T-helper 2 cell treated with Interferon-gamma antibody and Interleukin-4, amounts not matched to agents 5 μg/mL and 100 μg/mL, for 36 hours (primary cell): ENCODE results near the gene SPATA24.
"Not testable (repeated sequence)": the region's sequence is repeated elsewhere in the genome, so short reads cannot be mapped to it uniquely, and the experiment has no call there.

Experiments
- DNase-seq: peaks from one replicate; pipeline ENCODE4 v3.0.0; 2021; ENCODE audit warnings: low spot score
- H3K27ac Mint-ChIP-seq: one replicate; pipeline ENCODE4 v1.8.0; 2021; ENCODE audit warnings: mild to moderate bottlenecking, mixed read lengths
- H3K27me3 Mint-ChIP-seq: one replicate; pipeline ENCODE4 v1.8.0; 2021; ENCODE audit warnings: low read depth, mixed read lengths
- H3K36me3 Mint-ChIP-seq: one replicate; pipeline ENCODE4 v1.8.0; 2021; ENCODE audit warnings: low read depth, mixed read lengths
- H3K4me1 Mint-ChIP-seq: one replicate; pipeline ENCODE4 v1.8.0; 2021; ENCODE audit warnings: low read depth, mixed read lengths
- H3K4me3 Mint-ChIP-seq: one replicate; pipeline ENCODE4 v1.8.0; 2022; ENCODE audit warnings: mild to moderate bottlenecking, moderate library complexity, mixed read lengths
- H3K9me3 Mint-ChIP-seq: one replicate; pipeline ENCODE4 v1.8.0; 2021; ENCODE audit warnings: mixed read lengths

The SPATA24 gene

GRCh38 chr5:139386956-139387355 lies 16.9 kb downstream of the SPATA24 start:
- H3K27me3 Mint-ChIP-seq, DNase-seq, H3K9me3 Mint-ChIP-seq: not testable (repeated sequence)
- H3K4me3 Mint-ChIP-seq = peak overlapping the region; percentile 100
- peaks cover 60% of the 10 kb centered on the region for H3K4me1 Mint-ChIP-seq
- peak overlapping the region; percentile 70 for H3K27ac Mint-ChIP-seq
- H3K36me3 Mint-ChIP-seq = peaks cover 17% of the 10 kb centered on the region

- Mint-ChIP-seq H3K27me3 (no peaks in the 10 kb centered on the region), H3K4me1 (peaks cover 52% of the 10 kb centered on the region), H3K9me3 (no peaks in the 10 kb centered on the region), H3K4me3 (peak overlapping the region; percentile 84), H3K36me3 (peaks cover 13% of the 10 kb centered on the region), H3K27ac (peak overlapping the region; percentile 70)
- DNase-seq = no peak
These were observed 17.8 kb downstream of the SPATA24 start for GRCh38 chr5:139386050-139386438.

GRCh38 chr5:139385061-139386049 lies 18.5 kb downstream of the SPATA24 start:
- no peaks in the 10 kb centered on the region for H3K27me3 Mint-ChIP-seq
- H3K4me1 Mint-ChIP-seq = peaks cover 45% of the 10 kb centered on the region
- peak overlapping the region; percentile 84 for H3K4me3 Mint-ChIP-seq
- H3K36me3 Mint-ChIP-seq = peaks cover 13% of the 10 kb centered on the region
- DNase-seq = no peak
- H3K27ac Mint-ChIP-seq = peak overlapping the region; percentile 95
- no peaks in the 10 kb centered on the region for H3K9me3 Mint-ChIP-seq

- no peak for DNase-seq
- peak overlapping the region; percentile 95 for H3K27ac Mint-ChIP-seq
- peak overlapping the region; percentile 84 for H3K4me3 Mint-ChIP-seq
- H3K4me1 Mint-ChIP-seq = peaks cover 38% of the 10 kb centered on the region
- H3K36me3 Mint-ChIP-seq = peaks cover 12% of the 10 kb centered on the region
- H3K27me3 Mint-ChIP-seq = no peaks in the 10 kb centered on the region
- H3K9me3 Mint-ChIP-seq = no peaks in the 10 kb centered on the region
These were observed 19.3 kb downstream of the SPATA24 start for GRCh38 chr5:139384591-139385051.

GRCh38 chr5:139383993-139384590 lies 19.8 kb downstream of the SPATA24 start:
- H3K27me3 Mint-ChIP-seq = no peaks in the 10 kb centered on the region
- peaks cover 35% of the 10 kb centered on the region for H3K4me1 Mint-ChIP-seq
- peak overlapping the region; percentile 95 for H3K27ac Mint-ChIP-seq
- peak overlapping the region; percentile 84 for H3K4me3 Mint-ChIP-seq
- no peaks in the 10 kb centered on the region for H3K9me3 Mint-ChIP-seq
- peaks cover 9% of the 10 kb centered on the region for H3K36me3 Mint-ChIP-seq
- DNase-seq = no peak

- Mint-ChIP-seq H3K36me3 (peaks cover 8% of the 10 kb centered on the region), H3K4me1 (peaks cover 36% of the 10 kb centered on the region), H3K4me3 (no peak within 1 kb of the TSS), H3K9me3 (no peaks in the 10 kb centered on the region), H3K27ac (peak within 1 kb of the TSS; percentile 95), H3K27me3 (no peaks in the 10 kb centered on the region)
- DNase-seq = no peak
These were observed 20.5 kb downstream of the SPATA24 start, which contains the start of gene SLC23A1 for GRCh38 chr5:139383275-139383992. SLC23A1 (minus strand) TSS chr5:139383297; CDS start chr5:139383253, 44 bp downstream.

GRCh38 chr5:139382807-139383206 lies 21.1 kb downstream of the SPATA24 start:
- H3K36me3 Mint-ChIP-seq = peaks cover 3% of the 10 kb centered on the region
- no peak for DNase-seq
- peaks cover 31% of the 10 kb centered on the region for H3K4me1 Mint-ChIP-seq
- no peaks in the 10 kb centered on the region for H3K27me3 Mint-ChIP-seq
- no peak overlapping the region for H3K4me3 Mint-ChIP-seq
- H3K9me3 Mint-ChIP-seq = no peaks in the 10 kb centered on the region
- H3K27ac Mint-ChIP-seq = no peak overlapping the region

GRCh38 chr5:139381837-139382761 lies 21.8 kb downstream of the SPATA24 start:
- Mint-ChIP-seq H3K27ac (no peak overlapping the region), H3K4me3 (no peak overlapping the region), H3K4me1 (peaks cover 31% of the 10 kb centered on the region), H3K36me3 (peaks cover 7% of the 10 kb centered on the region), H3K27me3 (no peaks in the 10 kb centered on the region), H3K9me3 (no peaks in the 10 kb centered on the region)
- no peak for DNase-seq

- H3K4me3 Mint-ChIP-seq = no peak overlapping the region
- DNase-seq = no peak
- no peaks in the 10 kb centered on the region for H3K9me3 Mint-ChIP-seq
- H3K36me3 Mint-ChIP-seq = peaks cover 8% of the 10 kb centered on the region
- H3K27me3 Mint-ChIP-seq = no peaks in the 10 kb centered on the region
- H3K4me1 Mint-ChIP-seq = peaks cover 12% of the 10 kb centered on the region
- peak overlapping the region; percentile 7 for H3K27ac Mint-ChIP-seq
These were observed 24.1 kb downstream of the SPATA24 start for GRCh38 chr5:139379626-139380449.

GRCh38 chr5:139378941-139379361 lies 24.9 kb downstream of the SPATA24 start:
- Mint-ChIP-seq H3K9me3 (no peaks in the 10 kb centered on the region), H3K27me3 (no peaks in the 10 kb centered on the region), H3K4me1 (peaks cover 5% of the 10 kb centered on the region), H3K36me3 (peaks cover 9% of the 10 kb centered on the region), H3K4me3 (no peak overlapping the region), H3K27ac (no peak overlapping the region)
- DNase-seq = no peak

GRCh38 chr5:139378101-139378825 lies 25.6 kb downstream of the SPATA24 start:
- Mint-ChIP-seq H3K4me3 (no peak overlapping the region), H3K27me3 (no peaks in the 10 kb centered on the region), H3K36me3 (peaks cover 12% of the 10 kb centered on the region), H3K4me1 (peaks cover 5% of the 10 kb centered on the region), H3K9me3 (no peaks in the 10 kb centered on the region), H3K27ac (no peak overlapping the region)
- DNase-seq = no peak

GRCh38 chr5:139377226-139377625 lies 26.7 kb downstream of the SPATA24 start:
- Mint-ChIP-seq H3K4me3 (no peak overlapping the region), H3K36me3 (peaks cover 16% of the 10 kb centered on the region), H3K9me3 (no peaks in the 10 kb centered on the region), H3K27me3 (no peaks in the 10 kb centered on the region), H3K4me1 (peaks cover 5% of the 10 kb centered on the region), H3K27ac (no peak overlapping the region)
- no peak for DNase-seq
